HEK293 (cell line): ENCODE results near the gene TFPI.
"Not testable (repeated sequence)": the region's sequence is repeated elsewhere in the genome, so short reads cannot be mapped to it uniquely, and the experiment has no call there.

Experiments
- CTCF ChIA-PET: fragments of 350-600 bp; formaldehyde crosslinking; extraction: SDS; loops from one replicate; lab custom pipeline; 2021; ENCODE audit warnings: antibody characterized with exemption; lab: Yijun Ruan, JAX
- POLR2A ChIA-PET: fragments of 300-600 bp; formaldehyde crosslinking; extraction: SDS; loops from one replicate; lab custom pipeline; 2020; ENCODE audit warnings: antibody characterized with exemption, inconsistent platforms; lab: Yijun Ruan, JAX
- H3K27ac ChIP-seq: fragments of 200-500 bp; sonication (Bioruptor generic); 2 replicates; pipeline ENCODE4 v1.5.1; 2014; ENCODE audit warnings: low read depth, low read length, control low read depth, inconsistent platforms; ENCODE audit errors: extremely low read depth
- H3K36me3 ChIP-seq, 2 experiments: fragments of 200-500 bp in 1 of 2; sonication (Bioruptor generic) in 1 of 2; 1 replicate in 1 of 2; 2 replicates in 1 of 2; pipeline ENCODE4 v1.5.1; 2014 to 2017; ENCODE audit warnings: inconsistent platforms in 2 of 2, low read length in 2 of 2; ENCODE audit not compliant: control insufficient read depth in 2 of 2, insufficient read depth in 1 of 2
- H3K4me1 ChIP-seq: fragments of 200-500 bp; sonication (Bioruptor generic); 2 replicates; pipeline ENCODE4 v1.5.1; 2014; ENCODE audit warnings: mild to moderate bottlenecking, low read length, inconsistent platforms; ENCODE audit not compliant: control insufficient read depth, insufficient read depth
- H3K4me3 ChIP-seq: 2 replicates; pipeline ENCODE4 v1.5.1; 2011; ENCODE audit warnings: low read depth, mild to moderate bottlenecking, control low read depth, low read length, moderate library complexity
- H3K9me3 ChIP-seq: fragments of 200-500 bp; sonication (Bioruptor generic); 2 replicates; pipeline ENCODE4 v1.5.1; 2014; ENCODE audit warnings: low read depth, low read length, inconsistent platforms; ENCODE audit not compliant: control insufficient read depth, insufficient read depth
- FEZF1 ChIP-seq: fragments of 450-650 bp; formaldehyde crosslinking; IDR thresholded peaks from 2 replicates; pipeline ENCODE4 v1.5.1; 2016; ENCODE audit warnings: missing biosample characterization, missing genetic modification characterization
- IKZF3 ChIP-seq: fragments of 450-650 bp; IDR thresholded peaks from 2 replicates; pipeline ENCODE4 v1.5.0; 2018; ENCODE audit warnings: missing biosample characterization, mild to moderate bottlenecking, missing genetic modification characterization, moderate library complexity
- PRDM1 ChIP-seq: fragments of 450-650 bp; formaldehyde crosslinking; IDR thresholded peaks from 2 replicates; pipeline ENCODE4; 2016; ENCODE audit warnings: missing biosample characterization, missing genetic modification characterization
- SP7 ChIP-seq: fragments of 450-650 bp; formaldehyde crosslinking; IDR thresholded peaks from 2 replicates; pipeline ENCODE4 v1.5.1; 2016; ENCODE audit warnings: missing biosample characterization, missing genetic modification characterization
- ZNF146 ChIP-seq: fragments of 450-650 bp; formaldehyde crosslinking; IDR thresholded peaks from 2 replicates; pipeline ENCODE4 v1.5.1; 2016; ENCODE audit warnings: missing biosample characterization, missing genetic modification characterization
- ZNF335 ChIP-seq: fragments of 450-650 bp; formaldehyde crosslinking; conservative IDR thresholded peaks from 2 replicates; pipeline ENCODE4 v1.5.1; 2016; ENCODE audit warnings: missing biosample characterization, missing genetic modification characterization
- ZNF366 ChIP-seq: fragments of 450-650 bp; formaldehyde crosslinking; conservative IDR thresholded peaks from 2 replicates; pipeline ENCODE4 v1.5.1; 2016; ENCODE audit warnings: missing biosample characterization, missing genetic modification characterization
- ZNF600 ChIP-seq: fragments of 450-650 bp; formaldehyde crosslinking; IDR thresholded peaks from 2 replicates; pipeline ENCODE4 v1.5.1; 2016; ENCODE audit warnings: missing biosample characterization, missing genetic modification characterization
- ZNF629 ChIP-seq: fragments of 450-650 bp; formaldehyde crosslinking; IDR thresholded peaks from 2 replicates; pipeline ENCODE4 v1.5.1; 2017; ENCODE audit warnings: missing biosample characterization, missing genetic modification characterization
- ZNF707 ChIP-seq: fragments of 450-650 bp; formaldehyde crosslinking; IDR thresholded peaks from 2 replicates; pipeline ENCODE4 v1.5.1; 2016; ENCODE audit warnings: missing biosample characterization, missing genetic modification characterization
- ZNF843 ChIP-seq: fragments of 450-650 bp; formaldehyde crosslinking; IDR thresholded peaks from 2 replicates; pipeline ENCODE4 v1.5.1; 2016; ENCODE audit warnings: missing biosample characterization, missing genetic modification characterization
- TF ChIP-seq, protein P1 (sequence below): IDR thresholded peaks from 2 replicates; pipeline ENCODE4 v1.6.1; 2011; ENCODE audit warnings: mild to moderate bottlenecking, low read depth, low read length, borderline replicate concordance
- TF ChIP-seq, protein P2 (sequence below): fragments of 450-650 bp; formaldehyde crosslinking; IDR thresholded peaks from 2 replicates; pipeline ENCODE4 v1.5.1; 2017; ENCODE audit warnings: missing biosample characterization, mild to moderate bottlenecking, missing genetic modification characterization, moderate library complexity
- TF ChIP-seq, protein P3 (sequence below): fragments of 450-650 bp; formaldehyde crosslinking; IDR thresholded peaks from 2 replicates; pipeline ENCODE4 v1.5.1; 2017; ENCODE audit warnings: missing biosample characterization, missing genetic modification characterization
- TF ChIP-seq, protein P4 (sequence below): fragments of 450-650 bp; formaldehyde crosslinking; IDR thresholded peaks from 2 replicates; pipeline ENCODE4 v1.5.1; 2016; ENCODE audit warnings: missing biosample characterization, missing genetic modification characterization

The TFPI gene

DNA sequence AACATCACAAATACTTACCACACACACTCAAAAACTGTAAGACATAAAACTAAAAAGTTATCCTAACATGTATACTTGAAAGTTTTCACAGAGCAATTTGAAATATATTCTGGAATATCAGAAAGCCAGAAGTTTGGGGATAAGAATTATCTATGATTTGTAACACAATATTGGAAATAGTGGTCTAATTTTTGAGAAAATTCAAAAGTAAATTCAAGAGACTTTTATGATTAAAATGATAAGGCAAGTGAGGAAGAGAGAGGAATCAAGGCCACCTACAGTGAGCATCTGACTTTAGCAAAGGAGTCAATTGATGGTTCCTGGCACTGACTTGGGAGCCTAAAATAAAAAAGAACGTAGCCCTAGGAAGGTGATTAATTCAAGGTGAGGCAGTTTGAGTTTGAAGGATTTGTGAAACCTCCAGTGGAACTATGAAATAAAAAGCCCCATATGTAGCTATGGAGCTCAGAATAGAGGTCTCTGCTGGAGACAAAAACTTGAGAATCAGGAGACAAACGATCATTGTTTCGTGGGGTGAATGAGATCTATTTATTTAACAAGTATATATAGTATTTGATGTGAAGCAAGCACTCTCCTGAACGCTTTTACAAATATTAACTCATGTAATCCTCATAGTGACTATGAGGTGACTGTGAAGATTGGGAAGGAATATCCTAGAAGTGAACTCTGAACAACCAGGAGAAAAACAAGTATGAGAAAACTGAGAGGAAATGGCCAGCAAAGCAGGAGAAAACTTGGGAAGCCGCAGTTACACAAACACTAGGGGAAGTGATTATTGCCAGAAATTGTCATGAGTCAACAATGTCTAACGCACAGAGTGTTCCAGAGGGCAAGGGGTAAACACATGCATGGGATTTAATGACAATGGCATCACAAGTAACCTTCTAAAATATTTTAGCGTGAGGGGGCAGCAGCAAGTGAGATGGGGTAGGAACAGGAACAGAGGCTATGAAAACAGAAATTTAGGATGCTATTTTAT lies 12.8 kb downstream of the TFPI start:
- H3K27ac ChIP-seq = peak overlapping the region; percentile 53; the same call in 1 of the 2 replicates
- H3K4me1 ChIP-seq = peaks cover 23% of the 10 kb centered on the region; the same call in 1 of the 2 replicates
- no peak overlapping the region for H3K4me3 ChIP-seq
- no peaks in the 10 kb centered on the region for H3K9me3 ChIP-seq
- TF ChIP-seq, protein P1, sequence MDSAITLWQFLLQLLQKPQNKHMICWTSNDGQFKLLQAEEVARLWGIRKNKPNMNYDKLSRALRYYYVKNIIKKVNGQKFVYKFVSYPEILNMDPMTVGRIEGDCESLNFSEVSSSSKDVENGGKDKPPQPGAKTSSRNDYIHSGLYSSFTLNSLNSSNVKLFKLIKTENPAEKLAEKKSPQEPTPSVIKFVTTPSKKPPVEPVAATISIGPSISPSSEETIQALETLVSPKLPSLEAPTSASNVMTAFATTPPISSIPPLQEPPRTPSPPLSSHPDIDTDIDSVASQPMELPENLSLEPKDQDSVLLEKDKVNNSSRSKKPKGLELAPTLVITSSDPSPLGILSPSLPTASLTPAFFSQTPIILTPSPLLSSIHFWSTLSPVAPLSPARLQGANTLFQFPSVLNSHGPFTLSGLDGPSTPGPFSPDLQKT = no peak
- TF ChIP-seq ZNF600 (tag by site-specific recombination) (peak; percentile 45; the same call in 1 of the 2 replicates), IKZF3 (tag by site-specific recombination) (0 out of 2 replicates have a peak, but pooled peaks have one; percentile 31), ZNF366 (tag by site-specific recombination) (peak; percentile 33; the same call in 1 of the 2 replicates), ZNF335 (tag by site-specific recombination) (peak; percentile 62), PRDM1 (tag by site-specific recombination) (peak; percentile 18; the same call in 1 of the 2 replicates), SP7 (peak; percentile 42; the same call in 1 of the 2 replicates), ZNF707 (tag by site-specific recombination) (no peak), FEZF1 (tag by site-specific recombination) (peak; percentile 69), ZNF629 (peak; percentile 86), ZNF843 (0 out of 2 replicates have a peak, but pooled peaks have one; percentile 36)
- TF ChIP-seq, protein P2, sequence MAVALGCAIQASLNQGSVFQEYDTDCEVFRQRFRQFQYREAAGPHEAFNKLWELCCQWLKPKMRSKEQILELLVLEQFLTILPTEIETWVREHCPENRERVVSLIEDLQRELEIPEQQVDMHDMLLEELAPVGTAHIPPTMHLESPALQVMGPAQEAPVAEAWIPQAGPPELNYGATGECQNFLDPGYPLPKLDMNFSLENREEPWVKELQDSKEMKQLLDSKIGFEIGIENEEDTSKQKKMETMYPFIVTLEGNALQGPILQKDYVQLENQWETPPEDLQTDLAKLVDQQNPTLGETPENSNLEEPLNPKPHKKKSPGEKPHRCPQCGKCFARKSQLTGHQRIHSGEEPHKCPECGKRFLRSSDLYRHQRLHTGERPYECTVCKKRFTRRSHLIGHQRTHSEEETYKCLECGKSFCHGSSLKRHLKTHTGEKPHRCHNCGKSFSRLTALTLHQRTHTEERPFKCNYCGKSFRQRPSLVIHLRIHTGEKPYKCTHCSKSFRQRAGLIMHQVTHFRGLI (tag by site-specific recombination) = no peak
- TF ChIP-seq, protein P3, sequence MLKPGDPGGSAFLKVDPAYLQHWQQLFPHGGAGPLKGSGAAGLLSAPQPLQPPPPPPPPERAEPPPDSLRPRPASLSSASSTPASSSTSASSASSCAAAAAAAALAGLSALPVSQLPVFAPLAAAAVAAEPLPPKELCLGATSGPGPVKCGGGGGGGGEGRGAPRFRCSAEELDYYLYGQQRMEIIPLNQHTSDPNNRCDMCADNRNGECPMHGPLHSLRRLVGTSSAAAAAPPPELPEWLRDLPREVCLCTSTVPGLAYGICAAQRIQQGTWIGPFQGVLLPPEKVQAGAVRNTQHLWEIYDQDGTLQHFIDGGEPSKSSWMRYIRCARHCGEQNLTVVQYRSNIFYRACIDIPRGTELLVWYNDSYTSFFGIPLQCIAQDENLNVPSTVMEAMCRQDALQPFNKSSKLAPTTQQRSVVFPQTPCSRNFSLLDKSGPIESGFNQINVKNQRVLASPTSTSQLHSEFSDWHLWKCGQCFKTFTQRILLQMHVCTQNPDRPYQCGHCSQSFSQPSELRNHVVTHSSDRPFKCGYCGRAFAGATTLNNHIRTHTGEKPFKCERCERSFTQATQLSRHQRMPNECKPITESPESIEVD (tag by site-specific recombination) = peak; percentile 79
- TF ChIP-seq, protein P4, sequence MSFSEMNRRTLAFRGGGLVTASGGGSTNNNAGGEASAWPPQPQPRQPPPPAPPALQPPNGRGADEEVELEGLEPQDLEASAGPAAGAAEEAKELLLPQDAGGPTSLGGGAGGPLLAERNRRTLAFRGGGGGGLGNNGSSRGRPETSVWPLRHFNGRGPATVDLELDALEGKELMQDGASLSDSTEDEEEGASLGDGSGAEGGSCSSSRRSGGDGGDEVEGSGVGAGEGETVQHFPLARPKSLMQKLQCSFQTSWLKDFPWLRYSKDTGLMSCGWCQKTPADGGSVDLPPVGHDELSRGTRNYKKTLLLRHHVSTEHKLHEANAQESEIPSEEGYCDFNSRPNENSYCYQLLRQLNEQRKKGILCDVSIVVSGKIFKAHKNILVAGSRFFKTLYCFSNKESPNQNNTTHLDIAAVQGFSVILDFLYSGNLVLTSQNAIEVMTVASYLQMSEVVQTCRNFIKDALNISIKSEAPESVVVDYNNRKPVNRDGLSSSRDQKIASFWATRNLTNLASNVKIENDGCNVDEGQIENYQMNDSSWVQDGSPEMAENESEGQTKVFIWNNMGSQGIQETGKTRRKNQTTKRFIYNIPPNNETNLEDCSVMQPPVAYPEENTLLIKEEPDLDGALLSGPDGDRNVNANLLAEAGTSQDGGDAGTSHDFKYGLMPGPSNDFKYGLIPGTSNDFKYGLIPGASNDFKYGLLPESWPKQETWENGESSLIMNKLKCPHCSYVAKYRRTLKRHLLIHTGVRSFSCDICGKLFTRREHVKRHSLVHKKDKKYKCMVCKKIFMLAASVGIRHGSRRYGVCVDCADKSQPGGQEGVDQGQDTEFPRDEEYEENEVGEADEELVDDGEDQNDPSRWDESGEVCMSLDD = no peak
- POLR2A ChIA-PET = no interaction called here
- 0 out of 3 replicates have a peak, but pooled peaks cover 0 to 3% of the 10 kb centered on the region in 2 experiments for H3K36me3 ChIP-seq
- CTCF ChIA-PET = interaction anchor here (1.0 kb wide), 1 partner anchor 15 kb away, joined by 3 read pairs; no protein-coding TSS in a partner anchor

DNA sequence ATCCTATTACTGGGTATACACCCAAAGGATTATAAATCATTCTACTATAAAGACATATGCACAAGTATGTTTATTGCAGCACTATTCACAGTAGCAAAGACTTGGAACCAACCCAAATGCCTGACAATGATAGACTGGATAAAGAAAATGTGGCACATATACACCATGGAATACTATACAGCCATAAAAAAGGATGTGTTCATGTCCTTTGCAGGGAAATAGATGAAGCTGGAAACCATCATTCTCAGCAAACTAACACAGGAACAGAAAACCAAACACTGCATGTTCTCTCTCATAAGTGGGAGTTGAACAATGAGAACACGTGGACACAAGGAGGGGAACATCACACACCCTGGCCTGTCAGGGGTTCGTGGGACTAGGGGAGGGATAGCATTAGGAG lies 16.0 kb downstream of the TFPI start:
- H3K4me3 ChIP-seq, H3K27ac ChIP-seq, H3K36me3 ChIP-seq, H3K9me3 ChIP-seq, H3K4me1 ChIP-seq, CTCF ChIA-PET, POLR2A ChIA-PET: not testable (repeated sequence)
- TF ChIP-seq ZNF146 = peak; percentile 69

DNA sequence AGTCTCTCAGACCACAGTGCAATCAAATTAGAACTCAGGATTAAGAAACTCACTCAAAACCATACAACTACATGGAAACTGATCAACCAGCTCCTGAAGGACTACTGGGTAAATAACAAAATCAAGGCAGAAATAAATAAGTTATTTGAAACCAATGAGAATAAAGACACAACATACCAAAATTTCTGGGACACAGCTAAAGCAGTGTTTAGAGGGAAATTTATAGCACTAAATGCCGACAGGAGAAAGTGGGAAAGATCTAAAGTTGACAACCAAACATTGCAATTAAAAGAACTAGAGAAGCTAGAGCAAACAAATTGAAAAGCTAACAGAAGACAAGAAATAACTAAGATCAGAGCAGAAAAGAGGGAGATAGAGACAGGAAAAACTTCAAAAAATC lies 18.9 kb downstream of the TFPI start:
- CTCF ChIA-PET = interaction anchor here (1.7 kb wide), 1 partner anchor 36 kb away, joined by 5 read pairs; no protein-coding TSS in a partner anchor
- H3K4me3 ChIP-seq, H3K36me3 ChIP-seq, H3K9me3 ChIP-seq, H3K4me1 ChIP-seq, H3K27ac ChIP-seq, POLR2A ChIA-PET: not testable (repeated sequence)
